ENCODE results near the gene ALKBH5.

Gene ALKBH5

GRCh38 chr17:18182110-18182977, 1.3 kb upstream of the ALKBH5 start:
- in situ Hi-C loops (cut with HindIII; ENCODE audit: low pct_ligation_motif_present, low pct_unique_long_range_greater_than_20kb, low sequenced_read_pairs) = no loop called here
- no peak for DNase-seq

GRCh38 chr17:18182978-18183333, 672 bp upstream of the ALKBH5 start:
- peak; percentile 77 for DNase-seq
- in situ Hi-C loops (cut with HindIII; ENCODE audit: low pct_ligation_motif_present, low pct_unique_long_range_greater_than_20kb, low sequenced_read_pairs) = no loop called here

GRCh38 chr17:18184143-18185031, 759 bp downstream of the ALKBH5 start:
- in situ Hi-C loops (cut with HindIII; ENCODE audit: low pct_ligation_motif_present, low pct_unique_long_range_greater_than_20kb, low sequenced_read_pairs) = no loop called here
- peak; percentile 42 for DNase-seq

- DNase-seq = peak; percentile 17
- in situ Hi-C loops (cut with HindIII; ENCODE audit: low pct_ligation_motif_present, low pct_unique_long_range_greater_than_20kb, low sequenced_read_pairs) = no loop called here
These were observed 1.8 kb downstream of the ALKBH5 start for GRCh38 chr17:18185391-18185790.

GRCh38 chr17:18185832-18186626, 2.4 kb downstream of the ALKBH5 start:
- no peak for DNase-seq
- in situ Hi-C loops (cut with HindIII; ENCODE audit: low pct_ligation_motif_present, low pct_unique_long_range_greater_than_20kb, low sequenced_read_pairs) = no loop called here

- in situ Hi-C loops (cut with HindIII; ENCODE audit: low pct_ligation_motif_present, low pct_unique_long_range_greater_than_20kb, low sequenced_read_pairs) = no loop called here
- no peak for DNase-seq
These were observed 3.0 kb downstream of the ALKBH5 start for GRCh38 chr17:18186627-18186982.

GRCh38 chr17:18187226-18187625, 3.6 kb downstream of the ALKBH5 start:
- DNase-seq = no peak
- in situ Hi-C loops (cut with HindIII; ENCODE audit: low pct_ligation_motif_present, low pct_unique_long_range_greater_than_20kb, low sequenced_read_pairs) = no loop called here

GRCh38 chr17:18187821-18188761, 4.5 kb downstream of the ALKBH5 start:
- in situ Hi-C loops (cut with HindIII; ENCODE audit: low pct_ligation_motif_present, low pct_unique_long_range_greater_than_20kb, low sequenced_read_pairs) = no loop called here
- DNase-seq = peak; percentile 76

GRCh38 chr17:18190628-18191235, 7.1 kb downstream of the ALKBH5 start:
- no peak for DNase-seq
- in situ Hi-C loops (cut with HindIII; ENCODE audit: low pct_ligation_motif_present, low pct_unique_long_range_greater_than_20kb, low sequenced_read_pairs) = no loop called here

GRCh38 chr17:18191236-18191667, 7.6 kb downstream of the ALKBH5 start:
- in situ Hi-C loops (cut with HindIII; ENCODE audit: low pct_ligation_motif_present, low pct_unique_long_range_greater_than_20kb, low sequenced_read_pairs) = no loop called here

GRCh38 chr17:18191967-18192366, 8.3 kb downstream of the ALKBH5 start:
- in situ Hi-C loops (cut with HindIII; ENCODE audit: low pct_ligation_motif_present, low pct_unique_long_range_greater_than_20kb, low sequenced_read_pairs) = no loop called here
- no peak for DNase-seq

More at GRCh38 chr17:18191236-18191667, 7.6 kb downstream of the ALKBH5 start:
- DNase-seq = no peak

- DNase-seq = no peak
- in situ Hi-C loops (cut with HindIII; ENCODE audit: low pct_ligation_motif_present, low pct_unique_long_range_greater_than_20kb, low sequenced_read_pairs) = no loop called here
These were observed 10.8 kb downstream of the ALKBH5 start for GRCh38 chr17:18194394-18194793.

- DNase-seq = no peak
- in situ Hi-C loops (cut with HindIII; ENCODE audit: low pct_ligation_motif_present, low pct_unique_long_range_greater_than_20kb, low sequenced_read_pairs) = no loop called here
These were observed 11.2 kb downstream of the ALKBH5 start for GRCh38 chr17:18194804-18195203.

GRCh38 chr17:18195246-18195645, 11.6 kb downstream of the ALKBH5 start:
- DNase-seq = no peak
- in situ Hi-C loops (cut with HindIII; ENCODE audit: low pct_ligation_motif_present, low pct_unique_long_range_greater_than_20kb, low sequenced_read_pairs) = no loop called here

GRCh38 chr17:18197535-18198194, 14.0 kb downstream of the ALKBH5 start:
- in situ Hi-C loops (cut with HindIII; ENCODE audit: low pct_ligation_motif_present, low pct_unique_long_range_greater_than_20kb, low sequenced_read_pairs) = no loop called here
- no peak for DNase-seq

GRCh38 chr17:18198530-18198929, 14.9 kb downstream of the ALKBH5 start:
- no peak for DNase-seq
- in situ Hi-C loops (cut with HindIII; ENCODE audit: low pct_ligation_motif_present, low pct_unique_long_range_greater_than_20kb, low sequenced_read_pairs) = no loop called here

GRCh38 chr17:18201108-18201507, 17.5 kb downstream of the ALKBH5 start:
- no peak for DNase-seq
- in situ Hi-C loops (cut with HindIII; ENCODE audit: low pct_ligation_motif_present, low pct_unique_long_range_greater_than_20kb, low sequenced_read_pairs) = no loop called here

Measured in ACHN (cell line).